B cell (primary cell): ENCODE results near the gene REEP5. TPM values are rescaled to one million over a fixed set of nuclear protein-coding genes. Genes with fewer than 3 reads are reported as not detected.
"Not testable (repeated sequence)": the region's sequence is repeated elsewhere in the genome, so short reads cannot be mapped to it uniquely, and the experiment has no call there.

Experiments used
- ATAC-seq: fragments of 200-7000 bp; cut with Tn5 transposase; one replicate; pipeline ENCODE4 v1.10.0; 2021; ENCODE audit warnings: low read depth, mild to moderate bottlenecking, moderate number of reproducible peaks, moderate library complexity
- CTCF ChIA-PET: fragments of 350-600 bp; sonication (Branson Sonifier 250); formaldehyde crosslinking; loops from one replicate; lab custom pipeline; 2021; ENCODE audit warnings: antibody characterized with exemption, inconsistent platforms; lab: Charles Lee
- POLR2A ChIA-PET: fragments of 350-600 bp; sonication (Branson Sonifier 250); formaldehyde crosslinking; loops from one replicate; lab custom pipeline; 2021; ENCODE audit warnings: antibody characterized with exemption; lab: Charles Lee
- DNase-seq: peaks from one replicate; pipeline ENCODE4 v3.0.0; 2013
- H2AFZ ChIP-seq: 2 replicates; pipeline ENCODE4 v1.6.1; 2012; ENCODE audit warnings: mild to moderate bottlenecking, low read depth, low read length; ENCODE audit not compliant: insufficient read depth, poor library complexity, severe bottlenecking
- H3K27ac ChIP-seq, 2 donors: 1 replicate in 1 of 2; 2 replicates in 1 of 2; pipeline ENCODE4 v1.5.1; 2012 to 2013; ENCODE audit warnings: low read length in 2 of 2, mild to moderate bottlenecking in 2 of 2, moderate library complexity in 1 of 2
- H3K27me3 ChIP-seq, 4 experiments: fragments of 200-600 bp in 1 of 4; sonication (generic) in 1 of 4; replicated peaks in 1 of 4; 1 replicate in 2 of 4; 2 replicates in 2 of 4; pipeline versions ENCODE4 v1.6.1 to v1.7.0; 2013 to 2016; ENCODE audit warnings: low read length in 3 of 4, mild to moderate bottlenecking in 2 of 4, mixed read lengths in 1 of 4, moderate library complexity in 1 of 4; ENCODE audit not compliant: insufficient read depth in 4 of 4, control insufficient read depth in 3 of 4; ENCODE audit errors: control extremely low read depth in 1 of 4
- H3K36me3 ChIP-seq, 2 experiments: replicated peaks in 1 of 2; 1 replicate in 1 of 2; 2 replicates in 1 of 2; pipeline versions ENCODE4 v1.6.1 to v1.7.1; 2013; ENCODE audit warnings: low read length in 1 of 2; ENCODE audit not compliant: insufficient read depth in 2 of 2, control insufficient read depth in 1 of 2; ENCODE audit errors: control extremely low read depth in 1 of 2, extremely low read depth in 1 of 2
- H3K4me1 ChIP-seq, 2 donors: fragments of 200-600 bp in 1 of 2; sonication (generic) in 1 of 2; 1 replicate in 1 of 2; 2 replicates in 1 of 2; pipeline versions ENCODE4 v1.5.1 to v1.6.1; 2013 to 2017; ENCODE audit warnings: low read length in 2 of 2; ENCODE audit not compliant: control insufficient read depth in 2 of 2, insufficient read depth in 2 of 2
- H3K4me2 ChIP-seq: replicated peaks from 2 replicates; pipeline ENCODE3; 2012; ENCODE audit warnings: mild to moderate bottlenecking, low read depth, low read length; ENCODE audit not compliant: poor library complexity, severe bottlenecking
- H3K4me3 ChIP-seq, 5 experiments: fragments of 200-600 bp in 1 of 5; sonication (generic) in 1 of 5; 1 replicate in 3 of 5; 2 replicates in 2 of 5; pipeline versions ENCODE4 v1.5.1 to v1.7.0; 2011 to 2016; ENCODE audit warnings: low read length in 4 of 5, mild to moderate bottlenecking in 4 of 5, low read depth in 2 of 5, control low read depth in 1 of 5, moderate library complexity in 1 of 5; ENCODE audit not compliant: insufficient read depth in 1 of 5; ENCODE audit errors: control extremely low read depth in 1 of 5, extremely low read depth in 1 of 5
- H3K79me2 ChIP-seq: fragments of 200-600 bp; sonication (generic); one replicate; pipeline ENCODE4 v1.6.0; 2016; ENCODE audit warnings: low read length; ENCODE audit not compliant: control insufficient read depth, insufficient read depth
- H3K9ac ChIP-seq: fragments of 200-600 bp; sonication (generic); 2 replicates; pipeline ENCODE4 v1.6.1; 2017; ENCODE audit warnings: mild to moderate bottlenecking, low read length, moderate library complexity
- H3K9me3 ChIP-seq, 3 donors: one replicate each; pipeline versions ENCODE4 v1.6.1 to v1.7.1; 2013; ENCODE audit warnings: low read length in 2 of 3; ENCODE audit not compliant: control insufficient read depth in 2 of 3, insufficient read depth in 1 of 3; ENCODE audit errors: control extremely low read depth in 1 of 3
- H4K20me1 ChIP-seq: 2 replicates; pipeline ENCODE4 v1.6.0; 2012; ENCODE audit warnings: mild to moderate bottlenecking, low read length; ENCODE audit not compliant: insufficient read depth, control insufficient read depth, poor library complexity, severe bottlenecking
- H3K27ac Mint-ChIP-seq: one replicate; pipeline ENCODE4 v1.8.0; 2021; ENCODE audit warnings: mixed read lengths
- H3K27me3 Mint-ChIP-seq: one replicate; pipeline ENCODE4 v1.8.0; 2021; ENCODE audit warnings: mixed read lengths
- H3K4me1 Mint-ChIP-seq: one replicate; pipeline ENCODE4 v1.8.0; 2021; ENCODE audit warnings: mixed read lengths
- H3K4me3 Mint-ChIP-seq: one replicate; pipeline ENCODE4 v1.8.0; 2021; ENCODE audit warnings: mixed read lengths
- H3K9me3 Mint-ChIP-seq: one replicate; pipeline ENCODE4 v1.8.0; 2022; ENCODE audit warnings: mixed read lengths; ENCODE audit not compliant: insufficient read depth
- EZH2 ChIP-seq: IDR thresholded peaks from 2 replicates; pipeline ENCODE4 v1.6.1; 2012; ENCODE audit warnings: borderline replicate concordance, low read depth, mild to moderate bottlenecking, moderate library complexity, low read length; ENCODE audit not compliant: insufficient read depth, poor library complexity, severe bottlenecking
- WGBS: methylation state at CpG from one replicate; pipeline ENCODE4 v1.1.5; 2013; ENCODE audit warnings: missing lambda C conversion rate; ENCODE audit not compliant: insufficient coverage; 5-methylcytosine and 5-hydroxymethylcytosine counted together
- intact Hi-C: fragments of 100-400 bp; cut with micrococcal nuclease; formaldehyde crosslinking; loops from one replicate; pipeline ENCODE4 v1.10.0; 2022
- polyA plus RNA-seq: library from polyadenylated mRNA; depleted of rRNA; stranded (reverse); fragments of >200 nt; gene quantifications from 2 replicates; pipeline ENCODE4 v1.2.3, GENCODE V29; 2012
- total RNA-seq, 2 donors: library from RNA; stranded (reverse); fragments of 120-200 nt in 1 of 2; gene quantifications; 1 replicate in 1 of 2; 2 replicates in 1 of 2; pipeline versions ENCODE4 v1.2.3 to v1.2.4, GENCODE V29; 2013 to 2022
- TF ChIP-seq, protein P1 (sequence below): fragments of 200-600 bp; IDR thresholded peaks from one replicate; pipeline ENCODE4 v1.8.0; 2022; ENCODE audit warnings: antibody characterized with exemption, mild to moderate bottlenecking

Gene REEP5
- total and polyA plus RNA-seq, 2 donors (not counting 1 experiment from before 2014, with no cell fraction given), result 39.2 to 55.9 TPM

DNA sequence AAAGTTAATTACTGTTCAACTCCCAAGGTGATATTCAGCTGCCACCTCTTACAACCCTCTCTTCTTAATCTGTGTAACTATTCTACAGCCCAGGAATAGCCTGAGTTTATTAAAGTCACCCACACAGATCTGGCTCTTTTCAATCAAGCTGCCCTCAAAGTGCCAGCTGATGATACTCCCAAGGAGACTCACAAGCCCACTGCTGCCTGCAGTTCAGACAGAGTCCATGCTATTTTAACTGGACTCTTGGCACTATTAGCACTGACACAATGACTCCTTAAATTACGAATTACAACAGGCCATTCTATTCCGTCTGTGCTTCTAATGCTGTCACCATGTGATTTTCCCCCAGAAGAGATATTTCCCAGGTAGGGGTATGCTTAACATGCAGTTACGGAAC, 26.3 kb downstream of the REEP5 start:
- H3K27me3 Mint-ChIP-seq, result no peaks in the 10 kb centered on the region
- ATAC-seq (no peak), DNase-seq (no peak)
- no peak overlapping the region for H3K27ac Mint-ChIP-seq
- Histone ChIP-seq H4K20me1 (peaks cover 34% of the 10 kb centered on the region), H3K4me1 (no peaks in the 10 kb centered on the region), H3K9me3 (no peaks in the 10 kb centered on the region), H3K79me2 (peaks cover 63% of the 10 kb centered on the region), H3K36me3 (peaks cover 11 to 57% of the 10 kb centered on the region in 2 experiments), H3K27me3 (no peaks in the 10 kb centered on the region), H3K27ac (no peak overlapping the region), H2AFZ (no peak overlapping the region), H3K9ac (no peak overlapping the region), H3K4me3 (no peak overlapping the region), H3K4me2 (no peak overlapping the region)
- ChIA-PET CTCF (interaction anchor here (1.1 kb wide), 1 partner anchor 100 kb away, joined by 3 read pairs; no protein-coding TSS in a partner anchor), POLR2A (interaction anchor here (0.8 kb wide), 1 partner anchor 34 kb away, joined by 7 read pairs; no protein-coding TSS in a partner anchor)
- TF ChIP-seq, protein P1, sequence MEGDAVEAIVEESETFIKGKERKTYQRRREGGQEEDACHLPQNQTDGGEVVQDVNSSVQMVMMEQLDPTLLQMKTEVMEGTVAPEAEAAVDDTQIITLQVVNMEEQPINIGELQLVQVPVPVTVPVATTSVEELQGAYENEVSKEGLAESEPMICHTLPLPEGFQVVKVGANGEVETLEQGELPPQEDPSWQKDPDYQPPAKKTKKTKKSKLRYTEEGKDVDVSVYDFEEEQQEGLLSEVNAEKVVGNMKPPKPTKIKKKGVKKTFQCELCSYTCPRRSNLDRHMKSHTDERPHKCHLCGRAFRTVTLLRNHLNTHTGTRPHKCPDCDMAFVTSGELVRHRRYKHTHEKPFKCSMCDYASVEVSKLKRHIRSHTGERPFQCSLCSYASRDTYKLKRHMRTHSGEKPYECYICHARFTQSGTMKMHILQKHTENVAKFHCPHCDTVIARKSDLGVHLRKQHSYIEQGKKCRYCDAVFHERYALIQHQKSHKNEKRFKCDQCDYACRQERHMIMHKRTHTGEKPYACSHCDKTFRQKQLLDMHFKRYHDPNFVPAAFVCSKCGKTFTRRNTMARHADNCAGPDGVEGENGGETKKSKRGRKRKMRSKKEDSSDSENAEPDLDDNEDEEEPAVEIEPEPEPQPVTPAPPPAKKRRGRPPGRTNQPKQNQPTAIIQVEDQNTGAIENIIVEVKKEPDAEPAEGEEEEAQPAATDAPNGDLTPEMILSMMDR, result no peak
- TF ChIP-seq EZH2, result no peak
- intact Hi-C loops, result no loop called here
- no peak overlapping the region for H3K4me3 Mint-ChIP-seq
- no peaks in the 10 kb centered on the region for H3K9me3 Mint-ChIP-seq
- WGBS, result no CpG with 5 or more reads among the region's 3 CpGs
- peaks cover 3% of the 10 kb centered on the region for H3K4me1 Mint-ChIP-seq

DNA sequence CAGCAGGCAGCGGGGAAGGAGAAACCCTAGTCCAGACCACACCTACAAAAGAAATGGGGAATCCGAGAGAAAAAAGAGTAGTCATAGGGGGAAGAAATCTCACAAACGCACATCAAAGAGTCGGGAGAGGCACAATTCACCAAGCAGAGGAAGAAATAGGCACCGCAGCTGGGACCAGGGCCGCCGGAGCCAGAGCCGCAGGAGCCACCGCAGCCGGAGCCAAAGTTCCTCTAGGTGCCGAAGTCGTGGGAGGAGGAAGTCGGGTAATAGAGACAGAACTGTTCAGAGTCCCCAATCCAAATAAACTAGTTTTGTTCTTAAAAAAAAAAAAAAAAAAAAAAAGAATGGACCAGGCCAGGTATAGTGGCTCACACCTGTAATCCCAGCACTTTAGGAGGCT, 29.3 kb downstream of the REEP5 start:
- Mint-ChIP-seq H3K4me1 (peaks cover 3% of the 10 kb centered on the region), H3K9me3 (no peaks in the 10 kb centered on the region), H3K27ac (no peak overlapping the region), H3K27me3 (no peaks in the 10 kb centered on the region), H3K4me3 (no peak overlapping the region)
- Histone ChIP-seq H3K9ac (no peak overlapping the region), H3K27ac (no peak overlapping the region), H2AFZ (no peak overlapping the region), H3K79me2 (peaks cover 66% of the 10 kb centered on the region), H3K9me3 (no peaks in the 10 kb centered on the region), H3K4me1 (no peaks in the 10 kb centered on the region), H3K4me2 (no peak overlapping the region), H3K36me3 (peaks cover 5 to 44% of the 10 kb centered on the region in 2 experiments), H3K4me3 (no peak overlapping the region), H3K27me3 (no peaks in the 10 kb centered on the region), H4K20me1 (peaks cover 29% of the 10 kb centered on the region)
- CTCF ChIA-PET, result no interaction called here
- WGBS, result 100% methylated on average over 3 of the region's 13 CpGs
- intact Hi-C loops, result no loop called here
- ATAC-seq (no peak), DNase-seq (no peak)
- POLR2A ChIA-PET, result no interaction called here
- TF ChIP-seq, protein P1, result no peak
- TF ChIP-seq EZH2, result no peak

DNA sequence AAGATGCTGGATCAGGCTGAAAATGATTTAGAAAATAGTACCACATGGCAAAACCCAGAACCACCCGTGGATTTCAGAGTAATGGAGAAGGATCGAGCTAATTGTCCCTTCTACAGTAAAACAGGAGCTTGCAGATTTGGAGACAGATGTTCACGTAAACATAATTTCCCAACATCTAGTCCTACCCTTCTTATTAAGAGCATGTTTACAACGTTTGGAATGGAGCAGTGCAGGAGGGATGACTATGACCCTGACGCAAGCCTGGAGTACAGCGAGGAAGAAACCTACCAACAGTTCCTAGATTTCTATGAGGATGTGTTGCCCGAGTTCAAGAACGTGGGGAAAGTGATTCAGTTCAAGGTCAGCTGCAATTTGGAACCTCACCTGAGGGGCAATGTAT, 30.0 kb downstream of the REEP5 start:
- ATAC-seq, H3K27me3 ChIP-seq, H3K4me1 Mint-ChIP-seq, POLR2A ChIA-PET, H3K4me1 ChIP-seq, H3K4me3 Mint-ChIP-seq, DNase-seq, H3K4me3 ChIP-seq, H3K9me3 ChIP-seq, H3K9ac ChIP-seq, H3K9me3 Mint-ChIP-seq, H3K27me3 Mint-ChIP-seq, H3K27ac Mint-ChIP-seq, H2AFZ ChIP-seq, intact Hi-C loops, H3K4me2 ChIP-seq, H3K27ac ChIP-seq, CTCF ChIA-PET: not testable (repeated sequence)
- Histone ChIP-seq H3K36me3 (peaks cover 5 to 47% of the 10 kb centered on the region in 2 experiments), H4K20me1 (peaks cover 22% of the 10 kb centered on the region), H3K79me2 (peaks cover 60% of the 10 kb centered on the region)
- WGBS, result 89% methylated on average over 3 of the region's 8 CpGs
